Panc1 (cell line): ENCODE results near the gene PIGV. TPM values are rescaled to one million over a fixed set of nuclear protein-coding genes. Genes with fewer than 3 reads are reported as not detected.
A peak's percentile ranks its signal among the peaks of the same experiment; 100 is the strongest.

Experiments used
- ATAC-seq: fragments of 200-7000 bp; cut with Tn5 transposase; 2 replicates; pipeline ENCODE4 v1.9.1; 2020; ENCODE audit warnings: mild to moderate bottlenecking, moderate library complexity
- BruUV-seq: library from RNA; stranded (reverse); fragments of 400-500 nt; replicated peaks from 2 replicates; lab custom pipeline; 2021; lab: Mats Ljungman, UMichigan
- CTCF ChIA-PET: fragments of 300-600 bp; sonication (Branson Sonifier 250); formaldehyde crosslinking; loops from one replicate; lab custom pipeline; 2022; ENCODE audit warnings: antibody characterized with exemption; lab: Charles Lee
- POLR2A ChIA-PET: fragments of 300-600 bp; sonication (Branson Sonifier 250); formaldehyde crosslinking; loops from one replicate; lab custom pipeline; 2022; ENCODE audit warnings: antibody characterized with exemption; lab: Charles Lee
- DNase-seq: peaks from one replicate; pipeline ENCODE4 v3.0.0-alpha.2; 2010; ENCODE audit warnings: low read depth, low spot score
- H3K27ac ChIP-seq: 2 replicates; pipeline ENCODE4 v1.5.1; 2011; ENCODE audit warnings: mild to moderate bottlenecking, low read length, inconsistent platforms
- H3K27me3 ChIP-seq: fragments of 200-500 bp; sonication (Bioruptor generic); 2 replicates; pipeline ENCODE4 v1.6.0; 2014; ENCODE audit warnings: low read length, inconsistent platforms; ENCODE audit not compliant: control insufficient read depth, insufficient read depth
- H3K36me3 ChIP-seq: fragments of 200-500 bp; sonication (Bioruptor generic); 2 replicates; pipeline ENCODE4 v1.5.1; 2014; ENCODE audit warnings: inconsistent platforms, mild to moderate bottlenecking, low read length, moderate library complexity; ENCODE audit not compliant: control insufficient read depth, insufficient read depth
- H3K4me1 ChIP-seq: 2 replicates; pipeline ENCODE4 v1.5.1; 2011; ENCODE audit warnings: inconsistent platforms, mild to moderate bottlenecking, low read length, moderate library complexity; ENCODE audit not compliant: control insufficient read depth, insufficient read depth
- H3K4me3 ChIP-seq, 2 experiments: 2 replicates each; pipeline ENCODE4 v1.5.1; 2011 to 2012; ENCODE audit warnings: low read depth in 2 of 2, low read length in 2 of 2, mild to moderate bottlenecking in 2 of 2, inconsistent platforms in 1 of 2, moderate library complexity in 1 of 2
- H3K9me3 ChIP-seq: fragments of 200-500 bp; sonication (Bioruptor generic); 2 replicates; pipeline ENCODE4 v1.5.1; 2014; ENCODE audit warnings: low read depth, mild to moderate bottlenecking, inconsistent platforms, low read length, moderate library complexity; ENCODE audit not compliant: control insufficient read depth, insufficient read depth
- POLR2AphosphoS5 ChIP-seq: IDR thresholded peaks from 2 replicates; pipeline ENCODE4 v1.6.1; 2012; ENCODE audit warnings: mild to moderate bottlenecking, low read depth, low read length, moderate library complexity
- SIN3A ChIP-seq: IDR thresholded peaks from 2 replicates; pipeline ENCODE4 v1.6.1; 2012; ENCODE audit warnings: low read depth, mild to moderate bottlenecking, low read length, moderate library complexity, borderline replicate concordance; ENCODE audit not compliant: insufficient read depth
- TCF7L2 ChIP-seq: IDR thresholded peaks from 2 replicates; pipeline ENCODE4 v1.6.1; 2011; ENCODE audit warnings: mild to moderate bottlenecking, low read depth, low read length, inconsistent platforms
- in situ Hi-C: cut with HindIII; loops from 2 replicates; pipeline ENCODE4 v1.10.0; 2016; ENCODE audit warnings: low sequenced_read_pairs, low pct_unique_long_range_greater_than_20kb
- intact Hi-C: fragments of 100-400 bp; cut with micrococcal nuclease; formaldehyde crosslinking; loops from one replicate; pipeline ENCODE4 v1.10.0; 2022; ENCODE audit not compliant: unreplicated experiment
- total RNA-seq: library from RNA; stranded (reverse); gene quantifications from one replicate; pipeline ENCODE4 v1.2.1, GENCODE V29; 2021; ENCODE audit not compliant: unreplicated experiment
- TF ChIP-seq, protein P1 (sequence below), 2 experiments: IDR thresholded peaks; 2 replicates each; pipeline ENCODE4 v1.6.1; 2011 to 2012; ENCODE audit warnings: low read depth in 2 of 2, control low read depth in 1 of 2, low read length in 1 of 2, mild to moderate bottlenecking in 1 of 2, moderate library complexity in 1 of 2; ENCODE audit not compliant: insufficient read depth in 1 of 2
- TF ChIP-seq, protein P2 (sequence below): fragments of 450-650 bp; IDR thresholded peaks from 2 replicates; pipeline ENCODE4 v1.5.1; 2017; ENCODE audit warnings: mild to moderate bottlenecking

The PIGV gene
- total RNA-seq, 1 experiment from 2014 or later, result 20.1 TPM

DNA sequence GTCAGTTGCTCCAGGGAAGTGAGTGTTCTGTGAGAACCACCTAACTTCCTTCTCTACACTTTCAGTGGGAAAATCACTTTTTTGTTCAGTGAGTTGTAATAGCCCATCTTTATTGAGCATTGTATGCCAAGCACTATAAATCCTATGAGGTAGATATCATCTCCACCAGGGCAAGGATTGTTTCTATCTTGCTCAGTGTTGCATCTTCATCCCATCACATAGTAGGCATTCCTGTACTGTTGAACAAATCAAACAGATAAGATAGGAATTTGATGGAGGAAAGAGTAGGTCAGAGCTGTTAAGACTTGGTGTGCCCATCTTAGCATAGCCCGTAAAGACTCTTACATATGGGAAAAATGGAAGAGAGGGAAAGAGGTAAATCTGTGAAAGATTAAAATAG lies 2.9 kb upstream of the PIGV start:
- in situ Hi-C loops, result loop anchor here (5.0 kb wide), 1 partner anchor 183 kb away; no protein-coding TSS in a partner anchor

DNA sequence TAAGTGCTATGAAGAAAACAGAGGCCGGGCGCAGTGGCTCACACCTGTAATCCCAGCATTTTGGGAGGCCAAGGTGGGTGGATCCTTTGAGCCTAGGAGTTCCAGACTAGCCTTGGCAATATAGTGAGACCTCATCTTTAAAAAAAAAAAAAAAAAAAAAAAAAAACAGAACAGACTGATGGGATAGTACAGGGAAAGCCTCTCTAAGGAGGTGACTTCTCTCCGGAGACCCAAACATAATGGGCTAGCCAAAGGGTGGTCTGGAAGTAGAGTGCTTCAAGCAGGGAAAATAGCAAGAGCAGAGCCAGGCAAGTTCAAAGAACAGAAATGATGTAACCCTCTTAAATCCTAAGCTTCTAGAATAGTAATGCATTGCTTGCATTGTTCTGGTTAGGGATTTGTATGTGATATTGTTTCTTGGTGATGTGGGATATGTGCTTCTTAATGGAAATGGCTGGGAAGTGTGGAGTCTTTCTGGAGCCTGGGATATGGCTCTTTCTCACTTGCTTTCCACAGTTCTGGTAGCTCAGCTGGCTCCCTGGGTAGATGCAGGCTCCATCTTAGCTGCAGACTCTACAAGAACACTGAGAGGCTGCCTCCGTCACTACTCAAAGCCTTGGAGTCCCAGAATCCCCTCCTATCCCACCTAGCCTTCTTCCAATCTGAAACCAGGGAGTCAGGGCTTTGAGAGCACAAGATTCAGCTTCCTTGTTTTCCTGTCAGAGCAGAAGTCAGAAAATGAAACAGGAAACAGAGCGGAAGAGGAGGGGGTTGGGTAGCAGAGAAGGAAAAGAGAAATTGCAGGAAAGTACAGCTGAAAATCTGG lies 1.9 kb upstream of the PIGV start:
- CTCF ChIA-PET, result interaction anchor here (0.6 to 1.4 kb wide), 2 partner anchors 109 to 186 kb away, joined by 3 read pairs; no protein-coding TSS in a partner anchor

More for the DNA sequence above, 2.9 kb upstream of the PIGV start:
- BruUV-seq, result no TSS peak
- Histone ChIP-seq H3K27me3 (no peaks in the 10 kb centered on the region), H3K4me3 (no peak overlapping the region), H3K27ac (peak overlapping the region; percentile 100), H3K9me3 (no peaks in the 10 kb centered on the region), H3K4me1 (peaks cover 77% of the 10 kb centered on the region), H3K36me3 (peaks cover 19% of the 10 kb centered on the region)
- no peak for DNase-seq
- intact Hi-C loops, result loop anchor here (5.0 kb wide), 1 partner anchor 88 kb away; the partner anchor contains the start of gene ARID1A
- ChIA-PET POLR2A (interaction anchor here (0.7 kb wide), 1 partner anchor 62 kb away, joined by 15 read pairs; no protein-coding TSS in a partner anchor), CTCF (no interaction called here)
- no peak for TF ChIP-seq POLR2AphosphoS5
- TF ChIP-seq TCF7L2, result no peak
- TF ChIP-seq, protein P1, sequence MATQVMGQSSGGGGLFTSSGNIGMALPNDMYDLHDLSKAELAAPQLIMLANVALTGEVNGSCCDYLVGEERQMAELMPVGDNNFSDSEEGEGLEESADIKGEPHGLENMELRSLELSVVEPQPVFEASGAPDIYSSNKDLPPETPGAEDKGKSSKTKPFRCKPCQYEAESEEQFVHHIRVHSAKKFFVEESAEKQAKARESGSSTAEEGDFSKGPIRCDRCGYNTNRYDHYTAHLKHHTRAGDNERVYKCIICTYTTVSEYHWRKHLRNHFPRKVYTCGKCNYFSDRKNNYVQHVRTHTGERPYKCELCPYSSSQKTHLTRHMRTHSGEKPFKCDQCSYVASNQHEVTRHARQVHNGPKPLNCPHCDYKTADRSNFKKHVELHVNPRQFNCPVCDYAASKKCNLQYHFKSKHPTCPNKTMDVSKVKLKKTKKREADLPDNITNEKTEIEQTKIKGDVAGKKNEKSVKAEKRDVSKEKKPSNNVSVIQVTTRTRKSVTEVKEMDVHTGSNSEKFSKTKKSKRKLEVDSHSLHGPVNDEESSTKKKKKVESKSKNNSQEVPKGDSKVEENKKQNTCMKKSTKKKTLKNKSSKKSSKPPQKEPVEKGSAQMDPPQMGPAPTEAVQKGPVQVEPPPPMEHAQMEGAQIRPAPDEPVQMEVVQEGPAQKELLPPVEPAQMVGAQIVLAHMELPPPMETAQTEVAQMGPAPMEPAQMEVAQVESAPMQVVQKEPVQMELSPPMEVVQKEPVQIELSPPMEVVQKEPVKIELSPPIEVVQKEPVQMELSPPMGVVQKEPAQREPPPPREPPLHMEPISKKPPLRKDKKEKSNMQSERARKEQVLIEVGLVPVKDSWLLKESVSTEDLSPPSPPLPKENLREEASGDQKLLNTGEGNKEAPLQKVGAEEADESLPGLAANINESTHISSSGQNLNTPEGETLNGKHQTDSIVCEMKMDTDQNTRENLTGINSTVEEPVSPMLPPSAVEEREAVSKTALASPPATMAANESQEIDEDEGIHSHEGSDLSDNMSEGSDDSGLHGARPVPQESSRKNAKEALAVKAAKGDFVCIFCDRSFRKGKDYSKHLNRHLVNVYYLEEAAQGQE (IDR thresholded peaks at IDR 0.05; ENCODE audit: insufficient read depth in 1 of 2, low read depth in 2 of 2, low read length in 1 of 2), result no peak
- TF ChIP-seq, protein P2, sequence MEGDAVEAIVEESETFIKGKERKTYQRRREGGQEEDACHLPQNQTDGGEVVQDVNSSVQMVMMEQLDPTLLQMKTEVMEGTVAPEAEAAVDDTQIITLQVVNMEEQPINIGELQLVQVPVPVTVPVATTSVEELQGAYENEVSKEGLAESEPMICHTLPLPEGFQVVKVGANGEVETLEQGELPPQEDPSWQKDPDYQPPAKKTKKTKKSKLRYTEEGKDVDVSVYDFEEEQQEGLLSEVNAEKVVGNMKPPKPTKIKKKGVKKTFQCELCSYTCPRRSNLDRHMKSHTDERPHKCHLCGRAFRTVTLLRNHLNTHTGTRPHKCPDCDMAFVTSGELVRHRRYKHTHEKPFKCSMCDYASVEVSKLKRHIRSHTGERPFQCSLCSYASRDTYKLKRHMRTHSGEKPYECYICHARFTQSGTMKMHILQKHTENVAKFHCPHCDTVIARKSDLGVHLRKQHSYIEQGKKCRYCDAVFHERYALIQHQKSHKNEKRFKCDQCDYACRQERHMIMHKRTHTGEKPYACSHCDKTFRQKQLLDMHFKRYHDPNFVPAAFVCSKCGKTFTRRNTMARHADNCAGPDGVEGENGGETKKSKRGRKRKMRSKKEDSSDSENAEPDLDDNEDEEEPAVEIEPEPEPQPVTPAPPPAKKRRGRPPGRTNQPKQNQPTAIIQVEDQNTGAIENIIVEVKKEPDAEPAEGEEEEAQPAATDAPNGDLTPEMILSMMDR, result no peak
- no peak for TF ChIP-seq SIN3A
- ATAC-seq, result no peak

More for the DNA sequence above, 1.9 kb upstream of the PIGV start:
- Histone ChIP-seq H3K27me3 (no peaks in the 10 kb centered on the region), H3K4me3 (no peak overlapping the region), H3K4me1 (peaks cover 79% of the 10 kb centered on the region), H3K27ac (peak overlapping the region; percentile 100), H3K9me3 (no peaks in the 10 kb centered on the region), H3K36me3 (peaks cover 18% of the 10 kb centered on the region)
- TF ChIP-seq, protein P2, result no peak
- TF ChIP-seq POLR2AphosphoS5 (no peak), SIN3A (no peak), TCF7L2 (no peak)
- TF ChIP-seq, protein P1 (IDR thresholded peaks at IDR 0.05; ENCODE audit: insufficient read depth in 1 of 2, low read depth in 2 of 2, low read length in 1 of 2), result no peak
- ATAC-seq (no peak), DNase-seq (no peak)
- no TSS peak for BruUV-seq
- POLR2A ChIA-PET, result interaction anchor here (0.6 to 0.7 kb wide), 2 partner anchors 63 to 132 kb away, joined by 3 to 15 read pairs; no protein-coding TSS in a partner anchor
- intact Hi-C loops, result loop anchor here (5.0 kb wide), 1 partner anchor 89 kb away; the partner anchor contains the start of gene ARID1A
- in situ Hi-C loops, result loop anchor here (5.0 kb wide), 1 partner anchor 184 kb away; no protein-coding TSS in a partner anchor
